A549 treated with RU486 at 1 μM for 4 hours (cell line): ENCODE measurements around the gene SLC10A7. TPM values are rescaled to one million over a fixed set of nuclear protein-coding genes. Genes with fewer than 3 reads are reported as not detected.

Source experiments
- total RNA-seq: library from RNA; stranded (reverse); fragments of 200-300 nt; extraction: Qiagen RNA extraction; gene quantifications from 5 replicates; pipeline ENCODE4 v1.2.3, GENCODE V29; 2022; ENCODE audit warnings: low read depth

The SLC10A7 gene, protein sequence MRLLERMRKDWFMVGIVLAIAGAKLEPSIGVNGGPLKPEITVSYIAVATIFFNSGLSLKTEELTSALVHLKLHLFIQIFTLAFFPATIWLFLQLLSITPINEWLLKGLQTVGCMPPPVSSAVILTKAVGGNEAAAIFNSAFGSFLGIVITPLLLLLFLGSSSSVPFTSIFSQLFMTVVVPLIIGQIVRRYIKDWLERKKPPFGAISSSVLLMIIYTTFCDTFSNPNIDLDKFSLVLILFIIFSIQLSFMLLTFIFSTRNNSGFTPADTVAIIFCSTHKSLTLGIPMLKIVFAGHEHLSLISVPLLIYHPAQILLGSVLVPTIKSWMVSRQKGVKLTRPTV
- 1.1 to 3.0 TPM (median 2.1 TPM) in 5 replicates for total RNA-seq

DNA sequence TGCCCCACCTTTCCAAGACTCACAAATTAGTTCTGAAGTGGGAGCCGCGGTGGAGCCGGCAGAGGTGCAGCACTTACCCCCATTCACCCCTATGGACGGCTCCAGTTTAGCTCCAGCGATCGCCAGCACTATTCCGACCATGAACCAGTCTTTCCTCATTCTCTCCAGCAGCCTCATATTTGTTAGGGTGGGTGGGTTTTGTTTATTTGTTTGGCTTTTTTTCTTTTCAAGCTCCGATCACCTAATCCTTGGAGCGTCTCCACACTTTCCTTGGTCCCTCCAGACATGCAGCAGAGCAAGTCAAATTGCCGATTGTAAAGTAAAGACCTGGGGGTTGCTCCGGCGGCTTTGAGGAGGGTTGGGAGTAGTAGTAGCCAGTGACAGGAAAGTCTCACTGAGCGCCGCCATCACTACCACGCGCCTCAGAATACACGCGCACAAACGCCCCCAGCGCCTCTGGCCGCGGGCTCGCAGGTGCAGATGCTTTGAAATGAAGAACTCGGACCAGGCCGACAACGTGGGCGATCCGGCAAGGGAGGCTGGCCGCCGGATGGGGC, at the start of gene SLC10A7:
Gene SLC10A7 (minus strand): TSS at position 400 of the 557 bp plus-strand sequence. CDS start 223 bp downstream, at position 177.

DNA sequence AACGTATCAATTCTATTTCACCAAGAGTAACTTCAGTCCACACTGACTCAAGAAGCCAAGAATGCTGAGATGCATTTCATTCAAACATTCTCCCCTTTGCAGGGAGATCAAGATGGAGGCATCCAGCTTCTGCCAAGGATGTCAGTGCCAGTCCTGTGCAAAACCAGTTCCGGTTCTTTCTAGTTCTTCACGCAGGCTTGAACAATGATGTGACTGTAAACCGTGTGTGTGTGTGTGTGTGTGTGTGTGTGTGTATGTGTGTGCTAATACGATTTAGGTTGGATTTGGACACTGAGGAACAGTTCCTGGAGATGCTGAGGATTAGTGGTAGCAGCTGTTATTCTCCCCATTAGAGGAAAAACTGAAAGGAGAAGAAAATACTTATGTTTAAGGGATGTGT, 307.5 kb downstream of the SLC10A7 start, which contains the start of gene REELD1:
Gene REELD1 (plus strand): TSS at position 301 of the 400 bp plus-strand sequence. CDS start 2,415 bp downstream, outside the sequence.

Other genes starting within 250 kb of the SLC10A7 start
- gene POU4F2, start 117.0 kb upstream of the SLC10A7 start, total RNA-seq: not detected in 5 replicates